ENCODE results near the gene AP3S1. TPM values are rescaled to one million over a fixed set of nuclear protein-coding genes. Genes with fewer than 3 reads are reported as not detected.

AP3S1 gene
- total and polyA plus RNA-seq, 12 donors: 30.3 to 63.0 (median 41.9) TPM

DNA sequence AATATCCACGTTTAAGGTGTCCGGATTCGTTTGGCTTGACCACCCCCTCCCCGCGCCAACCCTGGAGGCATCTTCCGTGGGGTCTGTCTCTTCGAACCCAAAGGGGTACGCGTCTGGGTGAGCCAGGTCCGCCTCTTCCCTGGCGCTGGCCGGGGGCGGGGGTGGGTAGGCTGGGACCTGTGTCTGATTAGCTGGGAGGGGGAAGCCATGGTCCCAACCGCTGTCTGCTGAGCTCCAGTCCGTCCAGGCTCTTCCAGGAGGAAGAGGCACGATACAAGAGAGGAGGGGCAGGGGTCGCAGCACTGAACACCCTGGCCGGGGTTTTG lies 120.5 kb downstream of the AP3S1 start, which contains the start of gene LVRN:
Gene LVRN, plus strand, starts transcription at position 237 of the 326 bp plus-strand sequence. CDS start 143 bp downstream, outside the sequence.
- intact Hi-C loops (cut with DNase I): no loop called here
- Histone ChIP-seq H3K36me3 (no peaks in the 10 kb centered on the region), H3K27ac (no peak within 1 kb of the TSS), H3K4me3 (peak within 1 kb of the TSS; percentile 22 to 50 (median 44)), H3K27me3 (peaks cover 7 to 95% (median 79%) of the 10 kb centered on the region in 7 donors), H3K4me1 (peaks cover 4 to 23% (median 19%) of the 10 kb centered on the region in 9 donors), H3K9me3 (no peaks in the 10 kb centered on the region)
- TF ChIP-seq, protein P1, sequence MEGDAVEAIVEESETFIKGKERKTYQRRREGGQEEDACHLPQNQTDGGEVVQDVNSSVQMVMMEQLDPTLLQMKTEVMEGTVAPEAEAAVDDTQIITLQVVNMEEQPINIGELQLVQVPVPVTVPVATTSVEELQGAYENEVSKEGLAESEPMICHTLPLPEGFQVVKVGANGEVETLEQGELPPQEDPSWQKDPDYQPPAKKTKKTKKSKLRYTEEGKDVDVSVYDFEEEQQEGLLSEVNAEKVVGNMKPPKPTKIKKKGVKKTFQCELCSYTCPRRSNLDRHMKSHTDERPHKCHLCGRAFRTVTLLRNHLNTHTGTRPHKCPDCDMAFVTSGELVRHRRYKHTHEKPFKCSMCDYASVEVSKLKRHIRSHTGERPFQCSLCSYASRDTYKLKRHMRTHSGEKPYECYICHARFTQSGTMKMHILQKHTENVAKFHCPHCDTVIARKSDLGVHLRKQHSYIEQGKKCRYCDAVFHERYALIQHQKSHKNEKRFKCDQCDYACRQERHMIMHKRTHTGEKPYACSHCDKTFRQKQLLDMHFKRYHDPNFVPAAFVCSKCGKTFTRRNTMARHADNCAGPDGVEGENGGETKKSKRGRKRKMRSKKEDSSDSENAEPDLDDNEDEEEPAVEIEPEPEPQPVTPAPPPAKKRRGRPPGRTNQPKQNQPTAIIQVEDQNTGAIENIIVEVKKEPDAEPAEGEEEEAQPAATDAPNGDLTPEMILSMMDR (IDR thresholded peaks at IDR 0.05): no peak
- peak in 3 of 8 donors; percentile 11 to 19 (median 13) for ATAC-seq
- DNase-seq: no peak
- 1 to 6% methylated on average over 18 of the region's 18 CpGs for WGBS, 2 donors

DNA sequence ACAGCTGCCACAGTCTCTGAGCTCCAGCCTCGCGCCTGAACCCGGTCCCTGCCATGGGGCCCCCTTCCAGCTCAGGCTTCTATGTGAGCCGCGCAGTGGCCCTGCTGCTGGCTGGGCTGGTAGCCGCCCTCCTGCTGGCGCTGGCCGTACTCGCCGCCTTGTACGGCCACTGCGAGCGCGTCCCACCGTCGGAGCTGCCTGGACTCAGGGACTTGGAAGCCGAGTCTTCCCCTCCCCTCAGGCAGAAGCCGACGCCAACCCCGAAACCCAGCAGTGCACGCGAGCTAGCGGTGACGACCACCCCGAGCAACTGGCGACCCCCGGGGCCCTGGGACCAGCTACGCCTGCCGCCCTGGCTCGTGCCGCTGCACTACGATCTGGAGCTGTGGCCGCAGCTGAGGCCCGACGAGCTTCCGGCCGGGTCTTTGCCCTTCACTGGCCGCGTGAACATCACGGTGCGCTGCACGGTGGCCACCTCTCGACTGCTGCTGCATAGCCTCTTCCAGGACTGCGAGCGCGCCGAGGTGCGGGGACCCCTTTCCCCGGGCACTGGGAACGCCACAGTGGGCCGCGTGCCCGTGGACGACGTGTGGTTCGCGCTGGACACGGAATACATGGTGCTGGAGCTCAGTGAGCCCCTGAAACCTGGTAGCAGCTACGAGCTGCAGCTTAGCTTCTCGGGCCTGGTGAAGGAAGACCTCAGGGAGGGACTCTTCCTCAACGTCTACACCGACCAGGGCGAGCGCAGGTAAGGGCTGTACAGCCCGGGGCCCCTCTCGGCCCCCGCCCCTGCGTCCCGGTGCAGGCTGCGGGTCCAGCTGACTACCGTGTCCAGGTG lies 121.0 kb downstream of the AP3S1 start:
- ATAC-seq: peak; percentile 62 to 80 (median 70)
- H3K9me3 ChIP-seq: no peaks in the 10 kb centered on the region
- 3% methylated on average over 71 of the region's 71 CpGs for WGBS, 2 donors
- peak overlapping the region; percentile 22 to 50 (median 44) for H3K4me3 ChIP-seq
- H3K36me3 ChIP-seq: no peaks in the 10 kb centered on the region
- DNase-seq: peak in 1 of 2 donors; percentile 21
- H3K27ac ChIP-seq: no peak overlapping the region
- TF ChIP-seq, protein P1 (IDR thresholded peaks at IDR 0.05): no peak
- peaks cover 7 to 95% (median 74%) of the 10 kb centered on the region in 7 donors for H3K27me3 ChIP-seq
- intact Hi-C loops (cut with DNase I): no loop called here
- H3K4me1 ChIP-seq: peaks cover 4 to 23% (median 19%) of the 10 kb centered on the region in 9 donors

DNA sequence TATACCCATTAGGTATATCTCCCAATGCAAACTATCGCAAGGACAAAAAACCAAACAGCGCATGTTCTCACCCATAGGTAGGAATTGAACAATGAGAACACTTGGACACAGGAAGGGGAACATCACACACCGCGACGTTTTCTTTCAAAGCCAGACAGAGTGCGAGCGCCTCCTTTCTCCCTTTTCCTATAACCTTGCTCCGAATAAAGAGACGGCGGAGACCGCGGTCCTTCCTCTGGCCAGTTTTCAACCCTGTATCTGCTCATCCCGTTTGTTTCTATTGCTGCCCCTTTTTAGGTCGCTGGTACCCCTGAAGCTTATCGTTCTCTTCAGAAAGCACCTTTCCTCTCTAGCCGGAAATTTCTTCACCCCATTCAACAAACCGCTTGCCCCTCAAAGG lies 121.8 kb downstream of the AP3S1 start:
- intact Hi-C loops (cut with DNase I): no loop called here
- Histone ChIP-seq H3K4me3 (no peak overlapping the region), H3K27me3 (peaks cover 7 to 93% (median 66%) of the 10 kb centered on the region in 7 donors), H3K36me3 (no peaks in the 10 kb centered on the region), H3K4me1 (peaks cover 4 to 23% (median 19%) of the 10 kb centered on the region in 9 donors), H3K27ac (no peak overlapping the region), H3K9me3 (no peaks in the 10 kb centered on the region)
- ATAC-seq (no peak), DNase-seq (no peak)
- TF ChIP-seq, protein P1 (IDR thresholded peaks at IDR 0.05): no peak
- 20% methylated on average over 17 of the region's 17 CpGs for WGBS, 2 donors

Other genes with a start within 250 kb of the AP3S1 start
- 1 to 10 TPM; 1.2 to 4.4 (median 2.0) TPM for gene TICAM2, start 239.5 kb upstream of the AP3S1 start, total RNA-seq
- gene TICAM2, start 239.5 kb upstream of the AP3S1 start, polyA plus RNA-seq: 1 to 10 TPM; 1.3 to 1.9 TPM
- gene TMED7, start 215.9 kb upstream of the AP3S1 start, total RNA-seq: 100 to 1,000 TPM in 1 of 10 donors, 10 to 100 TPM in 9; 73.4 to 100 (median 85.9) TPM
- 10 to 100 TPM; 15.8 to 41.7 TPM for gene TMED7, start 215.9 kb upstream of the AP3S1 start, polyA plus RNA-seq
- 1 to 10 TPM; 2.3 to 6.3 (median 5.0) TPM for gene CDO1, start 25.3 kb upstream of the AP3S1 start, total RNA-seq
- gene CDO1, start 25.3 kb upstream of the AP3S1 start, polyA plus RNA-seq: 10 to 100 TPM in 1 of 2 donors, 1 to 10 TPM in 1; 4.7 to 14.8 TPM
- 10 to 100 TPM; 18.0 to 29.8 (median 24.3) TPM for gene ATG12, start 370 bp upstream of the AP3S1 start, total RNA-seq
- gene ATG12, start 370 bp upstream of the AP3S1 start, polyA plus RNA-seq: 10 to 100 TPM; 27.2 to 28.6 TPM
- gene LVRN, start 120.5 kb downstream of the AP3S1 start, total RNA-seq: under 1 TPM in 9 of 10 donors, not detected in 1; 0.07 to 0.61 (median 0.20) TPM
- gene LVRN, start 120.5 kb downstream of the AP3S1 start, polyA plus RNA-seq: 1 to 10 TPM in 1 of 2 donors, under 1 TPM in 1; 0.20 to 1.0 TPM
- gene ARL14EPL, start 190.5 kb downstream of the AP3S1 start, total RNA-seq: not detected
- not detected for gene ARL14EPL, start 190.5 kb downstream of the AP3S1 start, polyA plus RNA-seq
- 10 to 100 TPM; 27.9 to 42.8 (median 36.1) TPM for gene COMMD10, start 243.1 kb downstream of the AP3S1 start, total RNA-seq
- gene COMMD10, start 243.1 kb downstream of the AP3S1 start, polyA plus RNA-seq: 10 to 100 TPM; 16.8 to 23.8 TPM

Measured in heart right ventricle (tissue), 16 donors.